Large intestine (tissue), 3 donors: Measurements from ENCODE around the gene CRISP2. TPM values are rescaled to one million over a fixed set of nuclear protein-coding genes. Genes with fewer than 3 reads are reported as not detected.
A peak's percentile ranks its signal among the peaks of the same experiment; 100 is the strongest.

ENCODE experiments used
- DNase-seq, 2 donors: peaks; one replicate each; pipeline versions ENCODE4 v3.0.0 to v3.0.0-alpha.2; 2013
- H3K27ac ChIP-seq: one replicate; pipeline ENCODE4 v1.5.1; 2013; ENCODE audit warnings: low read length
- H3K27me3 ChIP-seq: 2 replicates; pipeline ENCODE4 v1.6.1; 2013; ENCODE audit warnings: low read length; ENCODE audit not compliant: control insufficient read depth, insufficient read depth
- H3K36me3 ChIP-seq: 2 replicates; pipeline ENCODE4 v1.6.1; 2013; ENCODE audit warnings: low read length; ENCODE audit not compliant: control insufficient read depth, insufficient read depth
- H3K4me1 ChIP-seq: one replicate; pipeline ENCODE4 v1.6.1; 2013; ENCODE audit warnings: low read length; ENCODE audit not compliant: control insufficient read depth, insufficient read depth
- H3K4me3 ChIP-seq: one replicate; pipeline ENCODE4 v1.5.1; 2013; ENCODE audit warnings: low read length
- H3K9me3 ChIP-seq: one replicate; pipeline ENCODE4 v1.6.1; 2013; ENCODE audit warnings: mild to moderate bottlenecking, low read depth, low read length, moderate library complexity; ENCODE audit not compliant: control insufficient read depth
- WGBS: methylation state at CpG from one replicate; pipeline ENCODE4 v1.1.5; 2013; ENCODE audit warnings: low lambda C conversion rate; ENCODE audit not compliant: insufficient coverage; 5-methylcytosine and 5-hydroxymethylcytosine counted together
- polyA plus RNA-seq: library from polyadenylated mRNA; unstranded; fragments of 120-200 nt; gene quantifications from one replicate; pipeline ENCODE4 v1.2.1, GENCODE V29; 2013

CRISP2 gene
- polyA plus RNA-seq, 1 donor: 0.34 TPM

DNA sequence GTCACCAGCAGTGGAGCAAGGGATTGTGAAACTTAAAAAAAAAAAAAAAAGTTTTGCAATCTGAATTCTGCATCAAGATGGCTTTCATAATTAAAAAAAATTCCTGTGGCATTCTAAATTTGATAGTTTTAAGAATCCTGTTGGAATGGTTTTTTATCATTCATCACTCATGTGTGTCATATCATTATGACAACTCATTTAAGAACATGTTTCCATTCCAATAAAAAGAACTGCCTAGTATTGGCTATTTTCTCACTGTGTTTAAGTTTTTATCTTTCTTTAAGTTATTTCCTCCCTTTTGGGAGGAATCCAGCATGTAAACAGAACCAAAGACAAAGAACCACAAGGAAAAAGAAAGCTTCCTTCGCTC lies 50.5 kb downstream of the CRISP2 start:
- no peaks in the 10 kb centered on the region for H3K9me3 ChIP-seq
- H3K27me3 ChIP-seq: no peaks in the 10 kb centered on the region
- H3K27ac ChIP-seq: no peak overlapping the region
- no peak overlapping the region for H3K4me3 ChIP-seq
- no CpG with 5 or more reads among the region's 1 CpG for WGBS
- DNase-seq: no peak
- H3K36me3 ChIP-seq: no peaks in the 10 kb centered on the region
- H3K4me1 ChIP-seq: no peaks in the 10 kb centered on the region

- no CpG with 5 or more reads among the region's 1 CpG for WGBS
- H3K4me1 ChIP-seq: no peaks in the 10 kb centered on the region
- H3K36me3 ChIP-seq: no peaks in the 10 kb centered on the region
- no peaks in the 10 kb centered on the region for H3K9me3 ChIP-seq
- H3K27me3 ChIP-seq: no peaks in the 10 kb centered on the region
- no peak overlapping the region for H3K4me3 ChIP-seq
- no peak overlapping the region for H3K27ac ChIP-seq
- DNase-seq: no peak
These were observed 51.0 kb downstream of the CRISP2 start for GRCh38 chr6:49662231-49662891.

GRCh38 chr6:49653942-49654341 lies 59.4 kb downstream of the CRISP2 start:
- 100% methylated on average over 1 of the region's 1 CpG for WGBS

GRCh38 chr6:49653438-49653837 lies 59.9 kb downstream of the CRISP2 start:
- Histone ChIP-seq H3K36me3 (no peaks in the 10 kb centered on the region), H3K27me3 (no peaks in the 10 kb centered on the region), H3K9me3 (no peaks in the 10 kb centered on the region), H3K27ac (no peak overlapping the region), H3K4me3 (no peak overlapping the region), H3K4me1 (no peaks in the 10 kb centered on the region)
- DNase-seq: peak; percentile 9 to 27
- 100% methylated on average over 1 of the region's 2 CpGs for WGBS

More at GRCh38 chr6:49653942-49654341, 59.4 kb downstream of the CRISP2 start:
- no peak overlapping the region for H3K27ac ChIP-seq
- H3K36me3 ChIP-seq: no peaks in the 10 kb centered on the region
- no peak overlapping the region for H3K4me3 ChIP-seq
- H3K4me1 ChIP-seq: no peaks in the 10 kb centered on the region
- H3K9me3 ChIP-seq: no peaks in the 10 kb centered on the region
- H3K27me3 ChIP-seq: no peaks in the 10 kb centered on the region
- DNase-seq: no peak

GRCh38 chr6:49651239-49651638 lies 62.1 kb downstream of the CRISP2 start:
- Histone ChIP-seq H3K9me3 (no peaks in the 10 kb centered on the region), H3K27me3 (no peaks in the 10 kb centered on the region), H3K27ac (no peak overlapping the region), H3K4me3 (no peak overlapping the region), H3K4me1 (no peaks in the 10 kb centered on the region), H3K36me3 (no peaks in the 10 kb centered on the region)
- no CpG with 5 or more reads among the region's 2 CpGs for WGBS
- DNase-seq: no peak

DNA sequence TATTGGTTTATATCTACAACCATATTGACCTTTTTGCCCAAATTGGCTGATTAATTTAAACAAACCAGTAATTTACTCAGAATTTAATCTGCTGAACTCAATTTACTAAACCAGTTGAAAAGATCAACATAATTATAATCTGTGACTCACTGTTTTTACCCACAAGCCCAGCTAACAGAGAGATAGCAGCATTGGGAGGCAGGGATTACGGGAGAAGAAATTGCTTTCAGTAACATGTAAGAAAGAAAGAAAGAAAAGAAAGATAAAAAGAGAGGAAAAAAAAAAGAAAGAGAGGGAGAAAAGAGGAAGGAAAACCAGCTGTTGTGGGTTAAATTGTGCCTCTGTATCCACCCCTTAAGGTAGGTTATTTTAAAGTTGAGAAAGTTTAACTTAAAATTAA lies 63.4 kb downstream of the CRISP2 start:
- Histone ChIP-seq H3K27me3 (no peaks in the 10 kb centered on the region), H3K9me3 (no peaks in the 10 kb centered on the region), H3K4me1 (no peaks in the 10 kb centered on the region), H3K27ac (no peak overlapping the region), H3K4me3 (no peak overlapping the region), H3K36me3 (no peaks in the 10 kb centered on the region)
- 82% methylated on average over 1 of the region's 1 CpG for WGBS
- DNase-seq: no peak

- Histone ChIP-seq H3K4me1 (no peaks in the 10 kb centered on the region), H3K36me3 (no peaks in the 10 kb centered on the region), H3K27me3 (no peaks in the 10 kb centered on the region), H3K9me3 (no peaks in the 10 kb centered on the region), H3K4me3 (no peak overlapping the region), H3K27ac (no peak overlapping the region)
- no peak for DNase-seq
These were observed 65.3 kb downstream of the CRISP2 start for GRCh38 chr6:49648036-49648435.

- Histone ChIP-seq H3K4me1 (no peaks in the 10 kb centered on the region), H3K36me3 (no peaks in the 10 kb centered on the region), H3K4me3 (no peak overlapping the region), H3K9me3 (no peaks in the 10 kb centered on the region), H3K27ac (no peak overlapping the region), H3K27me3 (no peaks in the 10 kb centered on the region)
- DNase-seq: no peak
- WGBS: 100% methylated on average over 1 of the region's 2 CpGs
These were observed 65.9 kb downstream of the CRISP2 start for GRCh38 chr6:49647476-49647875.

- no peak overlapping the region for H3K27ac ChIP-seq
- H3K27me3 ChIP-seq: no peaks in the 10 kb centered on the region
- WGBS: 96% methylated on average over 3 of the region's 4 CpGs
- no peak for DNase-seq
- no peaks in the 10 kb centered on the region for H3K9me3 ChIP-seq
- H3K4me1 ChIP-seq: no peaks in the 10 kb centered on the region
- no peak overlapping the region for H3K4me3 ChIP-seq
- no peaks in the 10 kb centered on the region for H3K36me3 ChIP-seq
These were observed 66.4 kb downstream of the CRISP2 start for GRCh38 chr6:49646942-49647341.

DNA sequence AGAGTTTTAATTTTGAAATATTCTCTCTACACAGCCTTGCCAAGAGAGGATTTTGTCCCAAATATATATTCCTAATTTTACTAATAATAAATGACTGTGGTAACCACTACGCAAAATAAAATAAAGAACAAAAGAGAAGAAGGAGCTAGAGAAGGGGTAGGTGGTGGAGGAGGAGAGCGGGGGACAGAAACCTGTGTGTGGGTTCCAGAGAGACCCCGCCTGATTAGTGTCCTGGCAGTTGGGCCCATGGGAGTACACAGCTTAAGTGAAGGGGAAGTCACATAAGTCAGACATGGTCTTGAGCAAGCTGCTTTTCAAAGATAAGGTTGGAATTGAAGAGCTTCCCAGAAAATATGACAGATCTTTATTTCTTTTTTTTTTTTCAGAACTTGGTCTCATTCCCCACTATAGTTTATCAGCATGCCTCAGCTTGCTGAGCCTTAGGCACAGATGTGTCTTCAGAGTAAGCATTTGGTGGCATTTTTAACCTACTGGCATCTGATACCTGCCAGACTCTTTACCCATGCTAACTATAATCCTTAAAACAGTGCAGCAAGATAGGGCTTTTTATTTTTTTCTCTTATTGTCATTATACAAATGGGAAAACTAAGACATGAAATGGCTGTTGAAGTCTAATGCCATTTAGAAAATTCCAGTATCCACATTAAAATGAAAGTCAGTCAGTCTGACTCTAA lies 67.1 kb downstream of the CRISP2 start:
- 100% methylated on average over 1 of the region's 3 CpGs for WGBS
- H3K27ac ChIP-seq: no peak overlapping the region
- no peaks in the 10 kb centered on the region for H3K36me3 ChIP-seq
- no peak for DNase-seq
- no peaks in the 10 kb centered on the region for H3K9me3 ChIP-seq
- no peaks in the 10 kb centered on the region for H3K4me1 ChIP-seq
- no peaks in the 10 kb centered on the region for H3K27me3 ChIP-seq
- no peak overlapping the region for H3K4me3 ChIP-seq

GRCh38 chr6:49645139-49645538 lies 68.2 kb downstream of the CRISP2 start:
- DNase-seq: no peak
- Histone ChIP-seq H3K27me3 (no peaks in the 10 kb centered on the region), H3K9me3 (no peaks in the 10 kb centered on the region), H3K4me3 (no peak overlapping the region), H3K36me3 (no peaks in the 10 kb centered on the region), H3K4me1 (no peaks in the 10 kb centered on the region), H3K27ac (no peak overlapping the region)
- 90% methylated on average over 2 of the region's 3 CpGs for WGBS
